Smooth muscle cell (in vitro differentiated cells): ENCODE measurements around the gene CNN3. TPM values are rescaled to one million over a fixed set of nuclear protein-coding genes. Genes with fewer than 3 reads are reported as not detected.
A peak's percentile ranks its signal among the peaks of the same experiment; 100 is the strongest.

Experiments
- DNase-seq: peaks from one replicate; lab custom pipeline; 2025; ENCODE audit not compliant: unreplicated experiment; lab: John Stamatoyannopoulos, UW
- H2AFZ ChIP-seq: fragments of 200-600 bp; sonication (generic); 2 replicates; pipeline ENCODE4 v1.6.0; 2016; ENCODE audit warnings: antibody characterized with exemption, low read depth, mild to moderate bottlenecking
- H3F3A ChIP-seq: fragments of 200-600 bp; sonication (generic); 2 replicates; pipeline ENCODE4 v1.6.0; 2017; ENCODE audit warnings: antibody characterized with exemption, low read depth
- H3K27ac ChIP-seq: fragments of 200-600 bp; sonication (generic); 2 replicates; pipeline ENCODE4 v1.5.1; 2016; ENCODE audit warnings: low read depth, mild to moderate bottlenecking
- H3K27me3 ChIP-seq: fragments of 200-600 bp; sonication (generic); 2 replicates; pipeline ENCODE4 v1.6.1; 2016; ENCODE audit warnings: low read depth, mild to moderate bottlenecking
- H3K36me3 ChIP-seq: fragments of 200-600 bp; sonication (generic); 2 replicates; pipeline ENCODE4 v1.5.1; 2016; ENCODE audit warnings: low read depth
- H3K4me1 ChIP-seq: fragments of 200-600 bp; sonication (generic); 2 replicates; pipeline ENCODE4 v1.5.1; 2016; ENCODE audit warnings: low read depth
- H3K4me2 ChIP-seq: fragments of 200-600 bp; sonication (generic); 2 replicates; pipeline ENCODE4 v1.6.0; 2016; ENCODE audit warnings: mild to moderate bottlenecking
- H3K4me3 ChIP-seq: fragments of 200-600 bp; sonication (generic); 2 replicates; pipeline ENCODE4 v1.5.1; 2016; ENCODE audit warnings: mild to moderate bottlenecking
- H3K79me2 ChIP-seq: fragments of 200-600 bp; sonication (generic); 2 replicates; pipeline ENCODE4 v1.6.0; 2016; ENCODE audit warnings: low read depth, mild to moderate bottlenecking
- H3K9ac ChIP-seq: fragments of 200-600 bp; sonication (generic); 2 replicates; pipeline ENCODE4 v1.6.0; 2016; ENCODE audit warnings: low read depth
- H3K9me3 ChIP-seq: fragments of 200-600 bp; sonication (generic); replicated peaks from 2 replicates; pipeline ENCODE4 v1.5.1; 2016; ENCODE audit warnings: low read depth
- H4K20me1 ChIP-seq: fragments of 200-600 bp; sonication (generic); 2 replicates; pipeline ENCODE4 v1.6.0; 2016; ENCODE audit warnings: low read depth
- WGBS: methylation state at CpG from one replicate; pipeline ENCODE4 v1.1.7; 2016; ENCODE audit warnings: low lambda C conversion rate; 5-methylcytosine and 5-hydroxymethylcytosine counted together
- polyA plus RNA-seq: library from polyadenylated mRNA; unstranded; fragments of >200 nt; fragmentation: Nextera tagmentation; extraction: Ambion mirVana; gene quantifications from 2 replicates; pipeline ENCODE4 v1.2.1, GENCODE V29; 2016
- total RNA-seq: library from RNA; depleted of rRNA; stranded (reverse); fragments of >200 nt; gene quantifications from 2 replicates; pipeline ENCODE4 v1.2.3, GENCODE V29; 2014
- TF ChIP-seq, protein P1 (sequence below): fragments of 200-600 bp; sonication (generic); IDR thresholded peaks from 2 replicates; pipeline ENCODE4 v1.5.1; 2017; ENCODE audit warnings: borderline replicate concordance, mild to moderate bottlenecking, antibody characterized with exemption; ENCODE audit not compliant: insufficient read depth, poor library complexity, severe bottlenecking

CNN3 gene
- total and polyA plus RNA-seq, 2 experiments from 2014 or later: 467 to 633 TPM

DNA sequence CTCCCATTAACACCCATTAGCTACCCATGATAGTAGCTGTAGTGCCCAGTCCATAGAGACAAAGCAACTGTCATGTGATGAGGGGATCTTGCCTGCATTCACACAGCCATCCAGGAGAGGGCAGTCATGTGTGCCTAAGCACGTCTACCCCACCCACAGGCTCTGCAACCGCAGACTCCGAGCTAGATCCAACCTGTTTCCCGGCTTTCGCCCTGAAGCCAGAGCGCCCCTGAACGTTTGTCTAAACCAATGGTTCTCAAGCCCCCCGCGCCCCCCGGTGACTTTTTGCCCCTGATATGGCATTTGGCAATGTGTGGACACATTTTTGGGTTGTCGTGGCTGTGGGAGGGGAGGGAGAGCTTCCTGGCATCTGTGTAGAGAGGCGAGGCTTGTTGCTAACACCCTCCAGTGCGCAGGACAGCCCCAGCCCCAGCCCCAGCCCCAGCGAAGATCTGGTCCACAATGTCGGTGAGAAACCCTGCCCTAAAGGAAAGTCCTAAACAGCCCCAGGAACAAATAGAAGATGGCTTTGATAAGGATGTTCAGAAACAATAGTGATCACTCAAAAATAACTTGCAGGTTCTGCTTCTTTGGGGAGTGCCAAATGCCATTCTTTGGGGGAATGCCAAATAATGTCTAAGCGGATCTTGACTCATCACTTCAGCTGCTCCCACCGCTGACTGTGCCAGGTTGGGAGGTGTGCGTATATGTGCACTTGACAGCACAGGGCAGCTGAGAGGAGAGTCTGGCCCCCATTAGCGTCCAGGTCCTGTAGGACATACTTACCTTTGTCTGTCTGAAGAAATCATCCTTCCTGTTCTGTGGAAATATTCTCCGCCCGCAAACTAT, 72.2 kb downstream of the CNN3 start:
- H3K9ac ChIP-seq: no peak overlapping the region
- no peaks in the 10 kb centered on the region for H3K36me3 ChIP-seq
- H2AFZ ChIP-seq: no peak overlapping the region
- H3F3A ChIP-seq: no peaks in the 10 kb centered on the region
- peak overlapping the region; percentile 49 for H3K4me3 ChIP-seq
- 24% methylated on average over 21 of the region's 21 CpGs for WGBS
- H3K4me2 ChIP-seq: peak overlapping the region; percentile 84
- H3K27ac ChIP-seq: peak overlapping the region; percentile 31
- H3K79me2 ChIP-seq: no peaks in the 10 kb centered on the region
- no peaks in the 10 kb centered on the region for H3K27me3 ChIP-seq
- TF ChIP-seq, protein P1, sequence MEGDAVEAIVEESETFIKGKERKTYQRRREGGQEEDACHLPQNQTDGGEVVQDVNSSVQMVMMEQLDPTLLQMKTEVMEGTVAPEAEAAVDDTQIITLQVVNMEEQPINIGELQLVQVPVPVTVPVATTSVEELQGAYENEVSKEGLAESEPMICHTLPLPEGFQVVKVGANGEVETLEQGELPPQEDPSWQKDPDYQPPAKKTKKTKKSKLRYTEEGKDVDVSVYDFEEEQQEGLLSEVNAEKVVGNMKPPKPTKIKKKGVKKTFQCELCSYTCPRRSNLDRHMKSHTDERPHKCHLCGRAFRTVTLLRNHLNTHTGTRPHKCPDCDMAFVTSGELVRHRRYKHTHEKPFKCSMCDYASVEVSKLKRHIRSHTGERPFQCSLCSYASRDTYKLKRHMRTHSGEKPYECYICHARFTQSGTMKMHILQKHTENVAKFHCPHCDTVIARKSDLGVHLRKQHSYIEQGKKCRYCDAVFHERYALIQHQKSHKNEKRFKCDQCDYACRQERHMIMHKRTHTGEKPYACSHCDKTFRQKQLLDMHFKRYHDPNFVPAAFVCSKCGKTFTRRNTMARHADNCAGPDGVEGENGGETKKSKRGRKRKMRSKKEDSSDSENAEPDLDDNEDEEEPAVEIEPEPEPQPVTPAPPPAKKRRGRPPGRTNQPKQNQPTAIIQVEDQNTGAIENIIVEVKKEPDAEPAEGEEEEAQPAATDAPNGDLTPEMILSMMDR: peak; percentile 88
- H4K20me1 ChIP-seq: no peaks in the 10 kb centered on the region
- H3K4me1 ChIP-seq: peaks cover 10% of the 10 kb centered on the region
- no peaks in the 10 kb centered on the region for H3K9me3 ChIP-seq
- peak; percentile 34 for DNase-seq

DNA sequence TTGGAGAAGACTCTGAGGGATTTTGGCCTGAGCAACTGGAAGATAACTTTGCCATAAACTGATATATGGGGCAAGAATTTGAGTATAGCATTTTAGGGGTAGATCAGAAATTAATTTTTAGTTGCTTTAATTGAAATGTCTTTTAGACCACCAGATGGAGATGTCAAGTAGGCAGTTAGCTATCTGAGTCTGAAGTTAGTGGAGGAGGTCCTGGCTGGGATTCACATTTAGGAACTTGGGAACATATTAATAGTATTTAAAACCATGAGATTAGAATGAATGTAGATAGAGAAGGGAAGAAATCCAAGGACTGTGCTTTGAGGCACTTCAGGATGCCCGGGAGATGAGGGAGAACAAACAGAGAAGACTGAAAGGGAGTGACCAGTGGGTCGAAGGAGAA, 74.1 kb downstream of the CNN3 start:
- Histone ChIP-seq H2AFZ (no peak overlapping the region), H3K4me2 (no peak overlapping the region), H3K27ac (no peak overlapping the region), H3K9me3 (no peaks in the 10 kb centered on the region), H3K9ac (no peak overlapping the region), H3K4me3 (no peak overlapping the region), H3K79me2 (no peaks in the 10 kb centered on the region), H3K36me3 (no peaks in the 10 kb centered on the region), H3K27me3 (no peaks in the 10 kb centered on the region), H3F3A (no peaks in the 10 kb centered on the region), H4K20me1 (no peaks in the 10 kb centered on the region), H3K4me1 (peaks cover 10% of the 10 kb centered on the region)
- TF ChIP-seq, protein P1: no peak
- no peak for DNase-seq
- WGBS: 71% methylated on average over 2 of the region's 2 CpGs

GRCh38 chr1:94851571-94851970, 75.3 kb downstream of the CNN3 start:
- H4K20me1 ChIP-seq: no peaks in the 10 kb centered on the region
- H3K36me3 ChIP-seq: no peaks in the 10 kb centered on the region
- peaks cover 7% of the 10 kb centered on the region for H3F3A ChIP-seq
- no peaks in the 10 kb centered on the region for H3K27me3 ChIP-seq
- H3K4me3 ChIP-seq: no peak overlapping the region
- WGBS: 71% methylated on average over 1 of the region's 1 CpG
- TF ChIP-seq, protein P1: no peak
- no peak overlapping the region for H2AFZ ChIP-seq
- peaks cover 10% of the 10 kb centered on the region for H3K4me1 ChIP-seq
- no peaks in the 10 kb centered on the region for H3K9me3 ChIP-seq
- no peaks in the 10 kb centered on the region for H3K79me2 ChIP-seq
- H3K4me2 ChIP-seq: no peak overlapping the region
- H3K27ac ChIP-seq: no peak overlapping the region
- no peak overlapping the region for H3K9ac ChIP-seq
- DNase-seq: no peak

Other genes starting within 250 kb of the CNN3 start
- gene SLC44A3, start 106.8 kb downstream of the CNN3 start, total RNA-seq: 3.3 and 10.0 TPM in 2 replicates
- 3.2 and 4.4 TPM in 2 replicates for gene SLC44A3, start 106.8 kb downstream of the CNN3 start, polyA plus RNA-seq
- 1.4 and 2.4 TPM in 2 replicates for gene ALG14, start 145.8 kb upstream of the CNN3 start, total RNA-seq
- 5.5 and 6.9 TPM in 2 replicates for gene ALG14, start 145.8 kb upstream of the CNN3 start, polyA plus RNA-seq
- gene TLCD4, start 190.2 kb upstream of the CNN3 start, total RNA-seq: 2.8 and 2.9 TPM in 2 replicates
- gene TLCD4, start 190.2 kb upstream of the CNN3 start, polyA plus RNA-seq: 0.62 and 2.8 TPM in 2 replicates